HG03457 (cell line): ENCODE measurements around the gene CTNNA2.
"Not testable (repeated sequence)": the region's sequence is repeated elsewhere in the genome, so short reads cannot be mapped to it uniquely, and the experiment has no call there.

Experiments
- ATAC-seq: cut with Tn5 transposase; IDR thresholded peaks from one replicate; pipeline ENCODE4 v1.9.1; 2021; ENCODE audit warnings: moderate number of reproducible peaks; ENCODE audit not compliant: unreplicated experiment

CTNNA2 gene

DNA sequence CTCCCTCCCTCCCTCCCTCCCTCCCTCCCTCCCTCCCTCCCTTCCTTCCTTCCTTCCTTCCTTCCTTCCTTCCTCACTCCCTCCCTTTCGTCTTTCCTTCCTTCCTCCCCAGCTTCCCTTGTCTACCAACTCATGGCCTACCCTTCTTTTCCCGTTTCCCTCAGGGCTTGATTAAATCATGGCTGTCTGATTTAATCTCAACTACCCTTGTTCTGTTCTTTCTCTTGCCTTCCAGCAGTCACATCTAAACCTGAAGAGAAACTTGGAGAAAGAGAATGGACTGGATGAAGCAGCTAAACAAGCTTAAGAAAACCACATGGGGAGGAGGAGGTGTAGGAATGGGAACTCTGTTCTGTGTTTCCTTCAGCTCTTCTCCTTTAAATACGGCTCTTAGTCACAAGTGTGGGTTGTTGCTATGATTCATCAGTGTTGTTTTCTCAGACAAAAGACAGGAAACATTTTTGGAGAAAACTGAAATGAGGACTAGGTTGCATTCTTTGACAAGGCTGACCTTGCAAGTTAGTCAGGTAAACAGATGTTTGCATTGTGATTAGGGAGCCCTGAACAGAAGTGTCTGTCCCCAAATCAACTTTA is 613.8 kb downstream of the CTNNA2 start:
- no peak for ATAC-seq

DNA sequence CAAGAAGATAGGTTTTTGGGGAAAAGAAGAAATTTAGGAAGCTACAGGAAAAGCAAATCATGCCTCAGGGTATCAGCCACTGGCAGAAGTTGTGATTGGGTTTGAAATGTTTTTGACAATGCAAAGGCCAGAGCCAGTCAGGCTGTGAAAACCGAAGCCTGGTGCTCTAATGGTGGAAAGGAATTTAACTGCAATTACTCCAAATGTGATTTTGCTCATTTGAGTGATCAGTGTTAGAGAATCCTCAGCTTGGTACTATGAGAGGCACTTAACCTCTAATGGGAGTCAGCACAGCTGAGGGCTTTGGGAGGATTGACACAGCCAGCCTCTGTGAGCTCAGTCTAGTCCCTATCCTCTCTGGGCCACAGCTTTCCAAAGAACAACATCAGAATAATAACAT is 615.2 kb downstream of the CTNNA2 start:
- ATAC-seq = no peak

DNA sequence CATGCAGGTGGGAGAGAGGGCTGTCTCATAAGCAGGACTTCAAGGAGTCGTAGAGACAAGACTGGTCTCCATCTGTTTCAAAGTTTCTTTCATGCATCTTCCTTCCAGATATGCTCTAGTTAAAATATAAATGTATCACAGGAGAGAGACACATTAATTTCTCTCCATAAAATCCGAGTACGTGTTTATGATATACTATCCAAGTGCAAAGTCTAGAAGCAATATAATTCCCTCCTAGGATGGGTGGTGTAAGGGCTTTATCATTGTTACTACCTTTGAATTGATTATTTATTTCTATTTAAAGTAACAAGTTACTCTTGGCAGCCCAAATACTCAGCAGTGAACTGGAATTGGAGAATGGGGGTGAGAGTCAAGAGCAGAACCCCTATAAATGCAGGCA is 619.4 kb downstream of the CTNNA2 start:
- no peak for ATAC-seq

DNA sequence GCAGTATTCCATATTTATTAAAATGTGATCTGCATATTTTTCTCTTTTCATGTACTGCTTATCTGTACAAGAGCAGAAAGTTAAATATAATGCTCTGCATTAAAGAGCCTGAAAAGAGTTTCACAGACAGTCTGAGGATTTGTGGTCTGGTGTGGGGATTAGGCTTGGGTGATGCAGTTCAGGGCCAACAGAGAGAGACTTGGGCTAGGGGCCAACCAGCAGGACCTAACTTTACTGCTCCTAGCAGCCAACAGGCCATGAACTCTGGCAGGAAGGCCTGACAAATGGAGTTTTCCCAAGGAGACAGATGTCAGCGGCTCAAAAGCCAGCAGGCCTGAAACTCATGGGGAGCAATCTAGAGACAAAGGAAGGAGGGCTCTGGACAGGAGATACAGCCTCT is 622.1 kb downstream of the CTNNA2 start:
- no peak for ATAC-seq

DNA sequence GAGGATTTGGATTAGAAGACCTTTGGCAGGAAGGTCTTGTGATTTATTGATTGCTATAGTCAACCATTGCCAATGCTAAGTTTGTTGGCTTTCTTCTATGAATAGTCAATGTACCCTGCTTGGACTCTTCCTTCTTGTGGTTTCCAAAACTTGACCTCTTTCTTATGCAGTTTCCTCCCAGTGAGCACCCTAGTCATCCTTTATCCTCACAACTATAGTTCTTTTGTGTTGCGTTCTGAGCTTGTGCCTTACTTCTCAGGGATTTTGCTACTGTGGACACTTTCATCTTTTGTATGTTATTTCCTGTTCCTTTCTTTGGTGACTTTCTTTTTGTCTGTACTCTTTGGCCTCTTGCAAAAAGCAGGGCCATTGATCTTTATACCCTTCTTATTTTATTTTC is 623.5 kb downstream of the CTNNA2 start:
- no peak for ATAC-seq

DNA sequence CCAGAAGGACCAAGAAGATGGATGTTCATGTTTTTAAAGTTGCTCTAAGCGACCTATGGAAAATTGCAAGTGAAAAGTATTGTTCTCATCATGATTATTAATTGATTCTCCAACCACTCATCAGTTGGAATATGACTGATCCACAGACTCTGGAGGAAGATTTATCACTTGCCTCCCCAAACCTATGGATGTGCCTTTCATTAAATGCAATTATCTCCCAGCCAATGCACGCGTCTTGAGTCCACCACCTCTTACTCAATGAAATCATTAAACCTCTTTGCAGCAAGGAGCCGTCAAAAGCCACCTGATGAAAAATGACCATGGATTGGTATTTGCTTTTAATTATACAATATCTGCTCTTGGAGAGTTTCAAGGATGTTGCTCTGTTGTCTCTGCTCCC is 626.1 kb downstream of the CTNNA2 start:
- ATAC-seq = no peak

DNA sequence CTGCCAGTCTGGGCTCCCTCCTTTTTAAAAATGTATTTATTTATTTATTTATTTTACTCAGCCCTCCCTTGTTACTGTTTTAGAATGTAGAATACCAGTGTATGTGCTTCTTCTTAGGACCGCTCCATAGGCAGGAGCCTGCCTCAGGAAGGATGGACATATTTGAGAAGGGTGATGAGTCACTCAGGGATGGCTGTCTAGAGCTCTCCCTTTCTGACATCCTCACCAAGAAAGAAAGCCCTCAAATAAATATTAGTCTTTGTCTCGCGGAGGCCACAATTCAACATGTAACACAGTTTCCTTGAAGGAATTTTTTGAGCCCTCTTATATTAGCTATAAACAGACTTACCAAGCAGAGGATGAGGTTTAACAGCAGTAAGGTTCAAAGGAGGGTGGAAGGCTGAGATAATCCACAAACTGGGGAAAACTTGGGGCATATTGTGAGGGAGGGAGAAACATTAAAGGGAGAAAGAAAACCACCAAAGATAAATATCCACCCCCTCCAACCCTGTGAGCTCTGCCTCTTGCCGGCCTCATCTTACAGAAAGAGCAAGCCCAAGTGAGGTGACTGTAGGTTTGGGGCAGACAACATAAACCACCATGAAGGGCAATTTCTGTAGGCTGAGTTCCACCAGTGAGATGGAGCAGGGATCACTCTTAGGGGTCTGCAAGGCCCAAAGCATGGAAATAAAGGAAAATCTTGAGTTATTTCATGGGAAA is 628.3 kb downstream of the CTNNA2 start:
- no peak for ATAC-seq

DNA sequence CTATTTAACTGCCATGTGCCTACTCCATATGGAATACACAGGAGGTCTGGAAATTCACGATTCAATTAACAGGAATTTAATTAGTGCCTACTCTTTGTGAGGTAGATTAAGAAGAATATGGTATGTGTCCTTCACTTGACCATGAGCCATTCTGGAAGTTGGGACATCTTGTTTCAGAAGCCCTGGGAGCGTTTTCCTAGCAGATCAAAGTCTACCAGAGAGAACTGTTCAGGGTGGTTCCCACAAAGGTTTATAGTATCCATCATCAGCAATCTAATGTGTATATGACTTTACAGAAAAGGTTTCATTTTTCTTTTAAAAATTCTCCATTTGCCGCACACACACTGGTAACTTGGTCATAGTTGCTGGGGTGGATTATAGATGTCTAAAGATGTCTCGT is 632.6 kb downstream of the CTNNA2 start:
- ATAC-seq = no peak

DNA sequence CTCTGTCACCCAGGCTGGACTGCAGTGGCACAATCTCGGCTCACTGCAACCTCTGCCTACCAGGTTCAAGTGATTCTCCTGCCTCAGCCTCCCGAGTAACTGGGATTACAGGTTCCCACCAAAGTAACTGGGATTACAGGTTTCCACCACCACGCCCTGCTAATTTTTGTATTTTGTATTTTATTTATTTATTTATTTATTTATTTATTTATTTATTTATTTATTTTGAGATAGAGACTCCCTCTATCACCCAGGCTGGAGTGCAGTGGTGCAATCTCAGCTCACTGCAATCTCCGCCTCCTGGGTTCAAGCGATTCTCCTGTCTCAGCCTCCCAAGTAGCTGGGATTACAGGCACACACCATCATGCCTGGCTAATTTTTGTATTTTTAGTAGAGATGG is 633.9 kb downstream of the CTNNA2 start:
- not testable (repeated sequence) for ATAC-seq

DNA sequence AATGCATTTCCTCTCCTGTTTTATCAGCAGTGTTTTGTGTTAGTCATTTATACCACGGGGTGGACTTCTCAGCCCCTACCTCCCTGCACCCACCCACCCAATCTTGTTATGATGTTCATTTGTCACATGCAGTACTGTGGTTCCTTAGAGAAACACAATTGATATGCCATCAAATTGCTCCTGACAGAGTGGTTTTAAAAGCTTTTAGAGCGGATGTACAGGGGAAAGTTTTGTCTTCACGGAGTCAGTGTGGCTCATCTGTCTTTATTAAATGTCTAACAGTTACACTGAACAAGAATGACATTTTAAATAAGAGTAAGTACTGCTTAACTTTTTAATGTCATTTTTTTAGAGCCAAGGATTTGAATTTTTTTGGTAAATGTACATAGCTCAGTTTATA is 634.8 kb downstream of the CTNNA2 start:
- no peak for ATAC-seq

DNA sequence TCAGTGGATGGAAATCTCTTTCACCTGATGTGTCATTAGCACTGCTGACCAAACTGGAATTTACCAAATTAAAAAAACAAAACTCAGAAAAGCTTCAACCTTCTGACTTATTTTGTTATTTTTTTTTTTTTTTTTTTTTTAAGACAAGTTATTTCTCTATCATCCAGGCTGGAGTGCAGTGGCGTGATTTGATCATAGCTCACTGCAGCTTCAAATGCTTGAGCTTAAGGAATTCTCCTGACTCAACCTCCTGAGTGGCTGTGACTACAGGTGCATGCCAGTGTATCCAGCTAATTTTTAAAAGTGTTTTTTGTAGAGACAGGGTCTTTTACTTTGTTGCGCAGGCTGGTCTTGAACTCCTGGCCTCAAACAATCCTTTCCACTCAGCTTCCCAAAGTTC is 636.1 kb downstream of the CTNNA2 start:
- ATAC-seq = no peak

DNA sequence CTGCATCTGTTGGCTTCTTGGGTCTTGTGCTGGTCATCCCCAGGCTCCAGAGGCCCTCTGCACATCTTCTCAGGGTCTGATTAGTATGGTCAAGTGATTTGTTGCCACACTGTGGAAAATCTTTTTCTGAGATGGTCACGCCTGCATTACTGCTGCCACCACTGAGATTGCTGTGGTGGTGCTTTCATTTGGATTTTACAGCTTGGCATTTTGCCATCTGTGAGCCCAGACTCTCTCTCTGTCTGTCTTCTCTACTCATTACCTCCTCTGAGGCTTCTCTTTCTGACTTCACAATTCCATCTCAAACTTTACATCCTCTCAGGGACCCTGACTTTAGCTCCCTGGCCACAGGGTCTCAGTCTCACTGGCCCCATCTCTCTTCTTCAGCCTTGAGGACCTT is 637.1 kb downstream of the CTNNA2 start:
- ATAC-seq = no peak

DNA sequence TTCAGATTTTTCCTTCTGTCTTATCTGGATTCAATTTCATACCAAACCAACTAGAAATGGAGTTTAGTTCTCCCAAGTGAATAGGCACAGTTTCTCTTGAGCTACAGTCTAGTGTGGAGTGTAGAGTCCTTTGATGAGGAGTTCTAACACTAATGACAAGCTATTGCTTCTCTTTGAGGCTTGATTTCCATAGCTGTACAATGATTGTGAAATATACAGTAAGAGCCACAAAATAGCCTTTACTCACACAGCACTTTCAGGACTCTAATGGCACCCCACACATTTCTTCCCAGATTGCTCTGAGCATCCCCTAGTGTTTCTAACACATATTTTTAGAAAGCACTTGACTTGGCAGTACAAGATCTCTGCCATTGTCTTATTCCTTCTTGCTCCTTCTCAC is 638.4 kb downstream of the CTNNA2 start:
- ATAC-seq = no peak

DNA sequence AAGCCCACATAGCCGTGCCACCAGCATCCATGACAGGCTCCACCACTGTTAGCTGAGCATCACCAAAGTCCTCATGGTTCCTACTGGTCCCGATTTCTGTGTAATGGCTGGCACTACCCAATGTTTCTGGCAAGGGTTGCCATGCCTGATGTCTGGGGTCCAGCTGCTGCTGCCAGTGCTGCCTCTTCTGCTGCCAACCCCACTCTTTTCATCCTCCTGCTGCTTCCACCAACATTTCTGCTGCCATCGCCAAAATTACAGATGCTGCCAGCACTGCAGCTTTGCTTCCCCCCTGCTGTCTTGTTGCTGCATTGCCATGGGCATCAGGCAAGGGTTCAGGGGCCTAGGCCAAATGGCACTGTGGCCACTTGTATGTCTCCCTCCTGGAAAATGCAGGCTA is 638.8 kb downstream of the CTNNA2 start:
- ATAC-seq = no peak

DNA sequence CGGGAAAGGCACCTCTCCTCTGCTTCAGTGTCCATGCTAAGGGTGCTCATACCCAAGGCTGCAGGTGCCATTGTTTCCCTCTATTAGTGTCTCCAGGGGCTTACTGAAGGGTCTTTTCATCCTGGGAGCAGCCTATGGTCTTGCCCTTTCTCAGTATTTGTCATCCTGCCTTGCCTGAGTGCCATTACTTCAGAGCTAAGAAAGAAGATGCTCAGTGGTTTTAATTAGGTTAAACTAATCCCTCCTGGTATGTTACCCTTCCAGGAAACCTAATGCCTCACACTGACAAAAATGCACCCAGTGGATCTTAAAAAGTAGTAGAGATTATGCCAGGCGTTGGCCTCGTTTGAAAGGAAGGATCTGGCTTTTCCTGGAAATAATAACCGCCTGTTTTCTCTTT is 640.3 kb downstream of the CTNNA2 start:
- ATAC-seq = no peak

DNA sequence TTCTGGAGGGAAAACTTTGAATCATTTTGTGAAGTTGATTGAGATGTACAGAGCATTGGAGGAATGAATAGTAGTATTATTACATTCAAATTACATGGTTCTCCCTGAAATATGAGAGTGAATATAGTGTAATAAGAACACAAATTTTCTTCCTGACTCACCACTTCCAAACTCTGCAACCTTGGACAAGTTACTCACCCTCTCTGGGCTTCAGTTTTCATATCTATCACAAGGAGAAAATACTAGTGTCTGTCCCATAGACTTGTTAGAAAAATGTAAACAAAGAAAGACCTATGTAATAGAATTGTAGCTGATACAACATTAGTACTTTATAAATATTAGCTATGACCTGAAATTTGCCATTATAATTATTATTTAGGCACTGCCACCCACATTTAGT is 640.9 kb downstream of the CTNNA2 start:
- ATAC-seq = no peak

DNA sequence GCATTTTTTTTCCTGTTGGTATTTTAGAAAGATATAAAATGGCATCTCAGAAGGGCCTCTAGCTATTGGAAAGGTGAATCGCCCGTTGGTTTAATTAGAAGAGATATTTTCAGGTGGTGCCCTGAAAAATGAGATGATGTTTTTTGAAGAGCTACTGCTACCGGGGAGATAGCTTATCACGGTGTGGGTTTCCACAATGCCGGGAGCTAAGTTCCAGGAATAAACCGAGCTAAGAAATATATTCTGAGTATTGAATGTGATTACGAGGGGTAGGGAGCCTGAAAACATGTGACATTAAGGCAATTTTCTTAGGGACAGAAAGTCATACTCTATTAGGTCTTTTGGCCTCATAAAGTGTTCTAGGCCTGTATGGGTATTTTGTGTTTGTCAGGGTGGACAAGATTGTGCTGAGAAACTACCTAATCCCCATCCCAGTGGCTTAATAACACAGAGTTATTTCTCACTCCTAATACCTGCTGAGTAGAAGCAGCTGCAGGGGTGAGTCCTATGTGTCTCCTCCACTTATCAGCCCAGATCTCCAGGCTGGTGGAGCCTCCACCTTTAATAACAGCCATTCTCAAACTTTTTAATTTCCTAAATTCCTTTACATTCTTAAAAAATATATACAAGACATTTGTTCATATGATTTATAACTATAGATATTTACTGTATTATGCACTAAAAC is 641.5 kb downstream of the CTNNA2 start:
- no peak for ATAC-seq

DNA sequence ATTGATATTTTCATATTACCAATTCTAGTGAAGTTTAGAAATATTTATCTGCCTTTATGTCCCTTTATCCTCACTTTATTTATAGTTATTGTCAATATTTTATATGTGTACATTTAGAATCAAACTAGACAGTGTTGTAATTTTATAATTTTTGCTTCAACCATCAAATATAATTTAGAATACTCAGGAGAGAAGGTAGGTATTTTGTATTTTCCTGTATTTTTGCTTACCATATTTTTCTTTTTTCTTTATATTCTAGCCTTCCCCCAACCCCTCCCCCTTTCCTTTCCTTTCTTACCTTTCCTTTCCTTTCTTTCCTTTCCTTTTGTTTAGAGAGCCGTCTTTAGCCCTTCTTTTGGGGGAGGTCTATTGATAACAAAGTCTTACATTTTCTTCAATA is 651.5 kb downstream of the CTNNA2 start:
- ATAC-seq = no peak

DNA sequence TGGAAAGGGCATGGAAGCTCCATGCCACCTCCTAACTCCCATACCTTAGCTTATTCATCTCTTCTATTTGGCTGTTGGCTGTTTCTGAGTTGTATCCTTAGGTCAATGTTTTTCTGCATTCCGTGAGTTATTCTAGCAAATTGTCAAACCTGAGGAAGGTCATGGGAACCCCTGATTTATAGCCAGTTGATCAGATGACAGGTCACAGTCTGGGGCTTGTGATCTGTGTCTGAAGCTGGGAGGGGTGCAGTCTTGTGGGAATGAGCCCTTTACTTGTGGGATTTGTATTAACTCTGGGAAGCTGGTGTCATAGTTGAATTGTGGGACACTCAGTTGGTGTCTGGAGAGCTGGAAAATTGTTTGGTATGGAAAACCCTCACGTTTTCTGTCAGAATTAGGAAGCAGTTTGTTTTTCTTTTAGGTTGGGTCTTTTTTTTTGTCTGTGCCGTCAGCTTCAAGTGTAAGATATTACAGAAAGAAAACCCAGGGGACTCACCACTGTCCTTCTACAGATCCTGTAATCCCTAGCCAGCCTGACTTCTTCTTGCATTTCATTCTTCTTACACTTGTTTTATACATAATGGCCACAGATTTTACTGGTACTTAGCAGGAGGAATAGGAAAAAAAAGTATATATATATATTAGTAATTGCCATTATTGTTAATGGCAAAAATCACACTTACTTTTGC is 653.8 kb downstream of the CTNNA2 start:
- no peak for ATAC-seq

DNA sequence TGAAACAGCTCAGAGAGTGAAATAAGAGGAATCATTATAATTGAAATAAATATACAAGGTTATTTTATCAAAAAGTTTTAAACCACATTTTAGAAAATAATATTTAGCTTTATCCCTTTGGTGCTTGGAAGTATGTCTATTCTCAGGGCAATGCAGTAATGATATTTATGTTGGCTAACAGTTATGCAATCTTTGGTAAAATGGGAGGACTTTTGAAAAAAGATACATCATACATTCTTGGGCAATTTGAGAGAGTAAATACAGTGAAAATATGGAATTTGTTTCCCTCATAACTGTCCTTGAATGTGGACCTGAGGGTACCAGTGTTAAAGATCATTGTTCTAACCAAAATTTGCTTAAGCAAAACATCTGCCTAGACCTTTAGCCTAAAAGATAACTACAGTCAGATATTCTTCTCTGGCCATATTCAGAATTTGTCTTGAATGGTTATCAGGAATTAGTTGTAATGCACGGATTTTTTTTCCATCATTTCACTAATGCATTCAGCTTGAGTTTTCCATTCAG is 654.5 kb downstream of the CTNNA2 start:
- no peak for ATAC-seq

DNA sequence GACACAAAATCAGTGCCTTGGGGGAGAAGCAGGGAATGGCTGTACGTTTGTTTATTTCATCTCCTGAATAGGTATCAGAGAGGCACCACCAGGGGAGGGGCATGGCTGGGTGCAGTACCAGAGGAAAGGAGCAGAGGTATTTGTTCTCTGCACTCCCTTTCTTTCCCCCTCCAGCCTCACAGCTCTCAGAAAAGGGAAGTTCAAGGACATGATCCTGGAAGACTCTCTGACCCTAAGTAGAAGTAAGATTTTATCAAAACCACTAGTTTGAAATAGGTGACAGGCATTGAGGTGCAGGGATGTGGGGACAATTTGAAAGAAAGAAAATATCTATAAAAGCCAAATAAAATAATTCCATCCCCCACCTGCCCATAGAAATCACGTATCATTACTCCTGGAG is 655.2 kb downstream of the CTNNA2 start:
- no peak for ATAC-seq

DNA sequence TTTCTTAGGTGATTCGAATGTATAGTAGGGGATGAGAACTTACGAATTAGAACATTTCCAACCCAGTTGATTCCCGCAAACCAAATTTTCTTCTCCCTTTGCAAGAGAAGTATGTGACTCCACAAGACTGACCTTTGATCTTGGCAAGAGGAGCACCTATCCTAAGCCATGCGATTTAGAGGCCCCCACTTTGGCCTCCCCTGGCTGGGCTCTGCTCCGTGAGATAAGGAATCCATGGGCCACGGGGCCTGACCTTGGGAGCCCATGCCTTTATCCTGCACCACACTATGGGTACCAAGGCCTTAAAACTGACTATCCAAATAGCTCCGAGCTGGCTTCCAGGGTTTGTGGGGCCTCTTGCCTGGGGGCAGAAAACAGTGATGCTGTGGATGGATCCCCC is 656.0 kb downstream of the CTNNA2 start:
- no peak for ATAC-seq
